Parathyroid adenoma (tissue), 2 donors: ENCODE results near the gene P4HTM.

Experiments
- H2AFZ ChIP-seq: fragments of 300-600 bp; sonication (generic); one replicate; pipeline ENCODE4 v1.7.0; 2017; ENCODE audit warnings: antibody characterized with exemption, mild to moderate bottlenecking
- H3K27ac ChIP-seq: fragments of 300-600 bp; sonication (generic); one replicate; pipeline ENCODE4 v1.7.0; 2017
- H3K27me3 ChIP-seq: fragments of 300-600 bp; sonication (generic); one replicate; pipeline ENCODE4 v1.7.0; 2017; ENCODE audit warnings: low read length; ENCODE audit not compliant: control insufficient read depth, insufficient read depth
- H3K36me3 ChIP-seq: fragments of 300-600 bp; sonication (generic); one replicate; pipeline ENCODE4 v1.7.0; 2017; ENCODE audit warnings: low read length; ENCODE audit not compliant: control insufficient read depth, insufficient read depth
- H3K4me1 ChIP-seq: fragments of 300-600 bp; sonication (generic); one replicate; pipeline ENCODE4 v1.7.0; 2017; ENCODE audit warnings: control low read depth
- H3K4me2 ChIP-seq: fragments of 300-600 bp; sonication (generic); one replicate; pipeline ENCODE4 v1.7.0; 2017; ENCODE audit warnings: low read length
- H3K4me3 ChIP-seq: fragments of 300-600 bp; sonication (generic); one replicate; pipeline ENCODE4 v1.7.0; 2017; ENCODE audit warnings: low read depth, low read length
- H3K79me2 ChIP-seq: fragments of 300-600 bp; sonication (generic); one replicate; pipeline ENCODE4 v1.7.0; 2017; ENCODE audit warnings: control low read depth
- H3K9ac ChIP-seq: fragments of 300-600 bp; sonication (generic); one replicate; pipeline ENCODE4 v1.7.0; 2017; ENCODE audit warnings: mild to moderate bottlenecking
- H3K9me3 ChIP-seq: fragments of 300-600 bp; sonication (generic); one replicate; pipeline ENCODE4 v1.7.0; 2017; ENCODE audit warnings: low read length; ENCODE audit not compliant: control insufficient read depth
- TF ChIP-seq, protein P1 (sequence below): fragments of 300-600 bp; sonication (generic); IDR thresholded peaks from one replicate; pipeline ENCODE4 v1.7.0; 2017; ENCODE audit warnings: antibody characterized with exemption, mild to moderate bottlenecking
- donor health status: primary hyperparathyroidism.

The P4HTM gene

GRCh38 chr3:49017971-49018706 lies 28.1 kb downstream of the P4HTM start, which contains the start of gene DALRD3:
TSS of gene DALRD3 (minus strand) at chr3:49018580. CDS start at chr3:49018564, 16 bp downstream.
- Histone ChIP-seq H3K4me1 (peaks cover 12% of the 10 kb centered on the region), H3K9me3 (no peaks in the 10 kb centered on the region), H3K4me3 (peak within 1 kb of the TSS; percentile 89), H3K27me3 (no peaks in the 10 kb centered on the region), H3K27ac (peak within 1 kb of the TSS; percentile 81), H3K36me3 (no peaks in the 10 kb centered on the region), H2AFZ (peak within 1 kb of the TSS; percentile 95), H3K79me2 (peaks cover 3% of the 10 kb centered on the region), H3K4me2 (peak within 1 kb of the TSS; percentile 94), H3K9ac (peak within 1 kb of the TSS; percentile 79)
- TF ChIP-seq, protein P1, sequence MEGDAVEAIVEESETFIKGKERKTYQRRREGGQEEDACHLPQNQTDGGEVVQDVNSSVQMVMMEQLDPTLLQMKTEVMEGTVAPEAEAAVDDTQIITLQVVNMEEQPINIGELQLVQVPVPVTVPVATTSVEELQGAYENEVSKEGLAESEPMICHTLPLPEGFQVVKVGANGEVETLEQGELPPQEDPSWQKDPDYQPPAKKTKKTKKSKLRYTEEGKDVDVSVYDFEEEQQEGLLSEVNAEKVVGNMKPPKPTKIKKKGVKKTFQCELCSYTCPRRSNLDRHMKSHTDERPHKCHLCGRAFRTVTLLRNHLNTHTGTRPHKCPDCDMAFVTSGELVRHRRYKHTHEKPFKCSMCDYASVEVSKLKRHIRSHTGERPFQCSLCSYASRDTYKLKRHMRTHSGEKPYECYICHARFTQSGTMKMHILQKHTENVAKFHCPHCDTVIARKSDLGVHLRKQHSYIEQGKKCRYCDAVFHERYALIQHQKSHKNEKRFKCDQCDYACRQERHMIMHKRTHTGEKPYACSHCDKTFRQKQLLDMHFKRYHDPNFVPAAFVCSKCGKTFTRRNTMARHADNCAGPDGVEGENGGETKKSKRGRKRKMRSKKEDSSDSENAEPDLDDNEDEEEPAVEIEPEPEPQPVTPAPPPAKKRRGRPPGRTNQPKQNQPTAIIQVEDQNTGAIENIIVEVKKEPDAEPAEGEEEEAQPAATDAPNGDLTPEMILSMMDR, result no peak

GRCh38 chr3:49018707-49019006 lies 28.6 kb downstream of the P4HTM start:
- TF ChIP-seq, protein P1, result no peak
- H3K27me3 ChIP-seq, result no peaks in the 10 kb centered on the region
- H3K4me1 ChIP-seq, result peaks cover 12% of the 10 kb centered on the region

DNA sequence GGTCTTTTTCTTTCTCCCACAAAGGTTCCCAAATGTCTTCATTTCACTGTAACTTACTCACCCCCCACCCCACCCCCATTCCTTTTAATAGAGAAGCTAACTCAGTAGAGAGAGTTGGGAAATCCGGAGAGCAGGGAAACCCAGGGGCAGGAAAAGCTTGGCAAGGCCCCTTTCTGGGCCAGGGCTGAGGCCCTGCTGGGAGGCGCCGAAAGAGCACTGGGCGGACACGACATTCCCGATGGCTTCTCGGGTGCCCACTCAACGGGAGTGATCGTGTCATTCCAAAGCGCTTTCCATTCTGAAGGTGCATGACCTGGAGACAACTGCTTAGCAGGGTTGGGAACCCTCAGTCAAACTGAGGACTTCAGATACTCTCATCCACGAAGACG lies 29.9 kb downstream of the P4HTM start:
- Histone ChIP-seq H3K27me3 (no peaks in the 10 kb centered on the region), H3K36me3 (no peaks in the 10 kb centered on the region), H3K79me2 (peaks cover 3% of the 10 kb centered on the region), H3K4me3 (peak overlapping the region; percentile 92), H3K4me2 (peak overlapping the region; percentile 100), H3K4me1 (peaks cover 12% of the 10 kb centered on the region), H3K27ac (peak overlapping the region; percentile 97), H2AFZ (peak overlapping the region; percentile 92), H3K9me3 (no peaks in the 10 kb centered on the region), H3K9ac (no peak overlapping the region)
- TF ChIP-seq, protein P1, result no peak

More at GRCh38 chr3:49018707-49019006, 28.6 kb downstream of the P4HTM start:
- H2AFZ ChIP-seq, result peak overlapping the region; percentile 95
- H3K9me3 ChIP-seq, result no peaks in the 10 kb centered on the region
- H3K79me2 ChIP-seq, result peaks cover 3% of the 10 kb centered on the region
- H3K9ac ChIP-seq, result peak overlapping the region; percentile 79
- H3K4me2 ChIP-seq, result peak overlapping the region; percentile 94
- peak overlapping the region; percentile 81 for H3K27ac ChIP-seq
- peak overlapping the region; percentile 89 for H3K4me3 ChIP-seq
- H3K36me3 ChIP-seq, result no peaks in the 10 kb centered on the region

DNA sequence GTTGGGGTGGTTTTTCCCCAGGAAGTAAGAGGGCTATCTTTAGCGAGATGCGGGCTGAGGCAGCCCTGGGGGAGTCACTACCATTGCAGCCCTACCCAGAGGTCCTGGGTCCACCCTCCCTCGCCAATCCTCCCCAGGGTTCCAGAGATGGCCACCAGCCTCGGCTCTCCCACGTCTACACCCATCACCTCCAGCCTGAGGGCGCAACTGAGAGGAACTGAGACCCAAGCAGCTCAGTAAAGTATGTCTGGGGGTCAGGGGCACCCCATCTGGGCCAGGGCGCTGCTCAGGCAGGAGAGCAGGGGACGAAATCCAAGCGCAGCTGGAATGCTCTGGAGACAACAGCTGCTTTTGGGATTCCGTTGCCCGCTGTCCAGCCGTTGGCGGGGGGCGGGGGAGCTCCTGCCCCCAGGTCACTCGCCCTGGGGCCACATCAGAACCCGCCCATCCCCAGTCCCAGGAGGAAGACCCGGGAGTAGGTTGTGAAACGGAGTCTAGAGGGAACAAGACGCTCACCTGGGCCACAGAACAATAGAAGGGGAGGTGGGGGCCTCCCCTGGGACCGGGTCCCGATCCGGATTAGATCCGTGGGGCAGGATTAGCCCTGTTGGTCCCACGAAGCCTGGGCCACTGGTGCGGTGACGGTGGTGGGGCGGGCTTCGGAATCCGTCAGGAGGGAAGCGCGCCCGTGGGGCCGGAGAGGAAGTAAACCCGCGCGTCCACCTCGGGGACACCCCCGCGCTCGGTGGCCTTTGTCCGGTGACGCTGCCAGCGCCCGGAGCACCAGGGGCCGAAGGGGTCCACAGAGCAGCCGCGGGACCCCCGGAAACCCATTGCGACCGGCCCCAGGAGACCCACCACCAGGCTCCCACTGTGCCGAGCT lies 30.5 kb downstream of the P4HTM start:
- Histone ChIP-seq H3K27me3 (no peaks in the 10 kb centered on the region), H3K79me2 (peaks cover 3% of the 10 kb centered on the region), H3K4me3 (peak overlapping the region; percentile 92), H3K4me1 (peaks cover 12% of the 10 kb centered on the region), H3K9ac (peak overlapping the region; percentile 91), H3K36me3 (no peaks in the 10 kb centered on the region), H3K27ac (peak overlapping the region; percentile 97), H3K4me2 (peak overlapping the region; percentile 100), H3K9me3 (no peaks in the 10 kb centered on the region), H2AFZ (peak overlapping the region; percentile 92)
- TF ChIP-seq, protein P1, result no peak
